C4-2B (cell line): ENCODE measurements around the gene NFYA.

Source experiments
- CTCF ChIP-seq: fragments of 450-650 bp; conservative IDR thresholded peaks from 2 replicates; pipeline ENCODE4 v1.5.1; 2017; ENCODE audit warnings: mild to moderate bottlenecking
- ZFX ChIP-seq: fragments of 450-650 bp; IDR thresholded peaks from 2 replicates; pipeline ENCODE4 v1.6.1; 2017

- TF ChIP-seq CTCF (no peak), ZFX (no peak)
Measured at GRCh38 chr6:41090841-41091761, 18.3 kb downstream of the NFYA start.
